GM12801 (cell line): ENCODE data around the gene ANP32B.

Source experiments
- CTCF ChIP-seq: IDR thresholded peaks from one replicate; pipeline ENCODE4 v1.5.1; 2011; ENCODE audit warnings: control low read depth; ENCODE audit not compliant: insufficient read length; ENCODE audit errors: extremely low read depth

ANP32B gene

GRCh38 chr9:98017306-98017705 is 34.2 kb downstream of the ANP32B start:
- TF ChIP-seq CTCF, result no peak

GRCh38 chr9:98018347-98018746 is 35.2 kb downstream of the ANP32B start:
- no peak for TF ChIP-seq CTCF

DNA sequence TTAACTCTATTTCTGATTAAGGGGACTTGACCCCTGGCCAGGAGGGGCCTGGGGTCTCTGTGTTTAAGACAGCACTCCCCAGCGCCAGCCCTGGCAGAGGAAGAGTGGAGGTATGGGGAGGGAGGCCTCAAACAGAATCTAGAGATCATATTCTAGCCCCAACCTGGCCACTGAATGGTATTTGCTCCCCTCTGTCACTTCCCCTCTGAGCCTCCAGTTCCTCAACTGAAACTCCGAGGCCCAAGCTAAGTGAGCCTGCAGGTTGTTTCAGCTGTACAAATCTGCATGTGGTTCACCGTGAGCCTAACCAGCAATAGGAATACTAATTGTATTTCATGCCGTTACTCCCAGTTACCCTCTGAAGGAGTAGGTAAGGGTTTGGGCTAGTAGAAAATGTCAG is 36.0 kb downstream of the ANP32B start:
- no peak for TF ChIP-seq CTCF

DNA sequence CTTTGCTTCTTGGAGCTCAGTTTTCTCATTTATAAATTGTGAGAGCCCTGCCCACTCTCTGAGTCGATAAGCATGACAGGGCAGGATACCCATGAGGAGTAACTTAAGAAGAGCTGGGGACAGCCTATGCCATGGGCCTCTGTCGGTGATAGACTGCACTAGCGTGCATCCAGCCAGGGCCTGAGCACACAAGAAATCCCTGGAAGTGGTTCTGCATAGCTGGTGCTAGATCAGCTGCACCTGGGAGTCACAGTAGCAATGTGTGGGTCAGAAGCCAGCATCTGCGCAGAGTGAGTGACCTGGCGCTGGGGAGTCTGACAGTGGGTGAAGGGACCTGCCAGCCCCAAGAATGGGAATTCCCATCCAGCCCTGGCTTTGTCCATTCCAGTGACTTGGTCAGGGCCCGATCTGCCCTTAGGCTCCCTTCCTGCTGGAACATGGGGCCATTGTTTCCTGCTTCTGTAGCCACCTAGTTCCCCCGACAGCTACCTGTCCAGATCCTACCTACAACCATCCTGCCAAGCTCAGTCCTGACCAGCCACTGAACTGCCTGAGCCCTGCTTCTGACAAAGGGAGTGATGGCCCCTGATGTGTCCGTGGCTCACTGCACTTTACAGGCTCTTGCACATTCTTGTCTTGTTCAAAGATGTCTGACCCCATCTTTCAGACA is 37.5 kb downstream of the ANP32B start:
- TF ChIP-seq CTCF, result no peak

DNA sequence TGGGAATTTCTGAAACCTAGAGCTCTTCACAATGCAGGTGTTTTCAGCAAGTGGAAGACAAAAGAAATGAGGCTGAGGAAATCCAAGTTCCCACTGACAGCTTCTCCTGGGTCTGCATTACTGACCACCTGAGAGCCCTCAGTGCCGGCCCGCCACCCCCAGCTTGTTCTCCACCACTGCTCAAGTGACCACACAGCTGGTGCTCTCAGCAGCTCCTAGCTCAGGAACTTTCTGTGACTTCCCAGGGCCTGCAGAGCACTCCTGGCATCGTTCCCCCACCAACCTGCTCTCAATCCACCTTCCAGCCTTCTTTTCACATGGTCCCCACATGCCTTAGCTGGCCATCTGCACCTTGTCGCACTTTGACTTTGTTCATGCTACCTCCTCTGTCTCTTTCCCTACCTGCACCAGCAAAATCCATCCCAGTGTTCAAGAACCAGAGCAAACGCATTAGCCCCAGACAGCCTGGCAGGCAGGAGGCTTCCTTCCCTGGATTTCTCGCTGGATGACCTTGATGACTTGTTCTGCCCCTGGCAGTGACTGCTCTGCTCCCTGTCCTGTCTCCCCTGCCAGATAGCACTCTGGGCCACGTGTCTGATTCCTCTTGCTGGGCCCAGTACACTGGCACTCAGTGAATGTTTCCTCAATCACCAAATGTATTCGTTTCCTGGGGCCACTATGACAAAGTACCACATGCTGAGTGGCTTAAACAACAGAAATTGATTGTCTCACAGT is 38.3 kb downstream of the ANP32B start:
- TF ChIP-seq CTCF, result no peak

- TF ChIP-seq CTCF, result no peak
These were observed 39.3 kb downstream of the ANP32B start for GRCh38 chr9:98022447-98022846.

DNA sequence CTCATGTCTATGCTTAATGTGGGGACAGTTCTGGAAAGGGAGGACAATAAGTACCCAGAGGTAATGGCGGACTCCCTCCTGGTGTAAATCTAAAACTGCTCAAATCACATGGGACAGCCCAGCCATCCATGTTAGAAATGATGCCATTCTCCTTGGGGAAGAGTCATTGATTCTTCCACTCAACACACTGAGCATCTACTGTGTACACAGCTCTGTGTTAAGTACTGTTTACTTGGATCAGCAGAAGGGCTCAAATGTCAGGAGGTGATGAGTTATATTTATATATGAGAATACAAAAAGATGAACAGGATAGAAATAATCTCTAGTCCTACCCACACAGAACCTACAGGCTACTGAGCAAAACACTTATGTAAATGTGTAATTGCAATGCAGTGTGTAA is 41.6 kb downstream of the ANP32B start:
- no peak for TF ChIP-seq CTCF
